Ureter (tissue), 1 donor: Measurements from ENCODE around the gene SPPL2C. TPM values are rescaled to one million over a fixed set of nuclear protein-coding genes. Genes with fewer than 3 reads are reported as not detected.

ENCODE experiments used
- DNase-seq: peaks from one replicate; pipeline ENCODE4 v3.0.0-alpha.2; 2020; ENCODE audit warnings: low spot score
- total RNA-seq: library from RNA; stranded (reverse); gene quantifications from one replicate; pipeline ENCODE4 v1.2.4, GENCODE V29; 2023
- donor health status: DM: yes; HTN: yes; CAD: no.

SPPL2C gene, protein sequence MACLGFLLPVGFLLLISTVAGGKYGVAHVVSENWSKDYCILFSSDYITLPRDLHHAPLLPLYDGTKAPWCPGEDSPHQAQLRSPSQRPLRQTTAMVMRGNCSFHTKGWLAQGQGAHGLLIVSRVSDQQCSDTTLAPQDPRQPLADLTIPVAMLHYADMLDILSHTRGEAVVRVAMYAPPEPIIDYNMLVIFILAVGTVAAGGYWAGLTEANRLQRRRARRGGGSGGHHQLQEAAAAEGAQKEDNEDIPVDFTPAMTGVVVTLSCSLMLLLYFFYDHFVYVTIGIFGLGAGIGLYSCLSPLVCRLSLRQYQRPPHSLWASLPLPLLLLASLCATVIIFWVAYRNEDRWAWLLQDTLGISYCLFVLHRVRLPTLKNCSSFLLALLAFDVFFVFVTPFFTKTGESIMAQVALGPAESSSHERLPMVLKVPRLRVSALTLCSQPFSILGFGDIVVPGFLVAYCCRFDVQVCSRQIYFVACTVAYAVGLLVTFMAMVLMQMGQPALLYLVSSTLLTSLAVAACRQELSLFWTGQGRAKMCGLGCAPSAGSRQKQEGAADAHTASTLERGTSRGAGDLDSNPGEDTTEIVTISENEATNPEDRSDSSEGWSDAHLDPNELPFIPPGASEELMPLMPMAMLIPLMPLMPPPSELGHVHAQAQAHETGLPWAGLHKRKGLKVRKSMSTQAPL
- total RNA-seq: not detected

DNA sequence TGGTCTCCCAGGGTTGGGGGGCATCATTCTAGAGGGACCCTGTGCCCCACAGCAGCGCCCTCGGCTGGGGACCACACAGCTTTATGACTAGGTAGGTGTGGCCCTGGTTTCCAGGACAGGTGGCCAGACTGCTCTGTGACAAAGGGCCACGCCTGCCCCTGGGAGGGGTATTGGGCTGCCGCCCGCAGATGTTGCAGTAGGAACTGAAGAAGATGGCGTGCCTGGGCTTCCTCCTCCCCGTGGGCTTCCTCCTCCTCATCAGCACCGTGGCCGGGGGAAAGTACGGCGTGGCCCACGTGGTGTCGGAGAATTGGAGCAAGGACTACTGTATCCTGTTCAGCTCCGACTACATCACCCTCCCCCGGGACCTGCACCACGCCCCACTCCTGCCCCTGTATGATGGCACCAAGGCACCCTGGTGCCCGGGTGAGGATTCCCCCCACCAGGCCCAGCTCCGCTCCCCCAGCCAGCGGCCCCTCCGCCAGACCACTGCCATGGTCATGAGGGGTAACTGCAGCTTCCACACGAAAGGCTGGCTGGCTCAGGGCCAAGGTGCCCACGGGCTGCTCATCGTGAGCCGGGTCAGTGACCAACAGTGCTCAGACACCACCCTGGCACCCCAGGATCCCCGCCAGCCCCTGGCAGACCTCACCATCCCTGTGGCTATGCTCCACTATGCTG, at the start of gene SPPL2C:
Gene SPPL2C (plus strand): TSS at position 187 of the 681 bp plus-strand sequence. CDS start 26 bp downstream, at position 213.
- no peak for DNase-seq

DNA sequence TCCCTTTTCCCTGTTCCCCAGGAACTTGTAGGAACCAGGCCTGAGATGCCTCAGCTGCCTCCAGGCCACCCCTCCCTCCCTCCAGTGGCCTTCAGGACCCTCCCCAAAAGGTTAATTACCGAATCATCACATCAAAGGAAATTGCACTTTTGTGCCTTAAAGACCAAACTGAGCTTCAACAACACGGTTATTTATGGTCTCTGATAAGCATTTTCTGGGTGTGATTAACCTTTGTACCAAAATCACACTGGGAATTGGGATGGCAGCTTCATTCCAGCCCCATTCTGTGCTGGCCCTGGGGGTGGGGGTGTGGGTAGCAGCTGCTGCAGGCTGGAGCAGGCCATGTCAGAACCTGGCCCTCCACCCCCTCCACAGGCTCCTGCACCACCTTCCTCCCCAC, 43.9 kb upstream of the SPPL2C start:
- DNase-seq: no peak

DNA sequence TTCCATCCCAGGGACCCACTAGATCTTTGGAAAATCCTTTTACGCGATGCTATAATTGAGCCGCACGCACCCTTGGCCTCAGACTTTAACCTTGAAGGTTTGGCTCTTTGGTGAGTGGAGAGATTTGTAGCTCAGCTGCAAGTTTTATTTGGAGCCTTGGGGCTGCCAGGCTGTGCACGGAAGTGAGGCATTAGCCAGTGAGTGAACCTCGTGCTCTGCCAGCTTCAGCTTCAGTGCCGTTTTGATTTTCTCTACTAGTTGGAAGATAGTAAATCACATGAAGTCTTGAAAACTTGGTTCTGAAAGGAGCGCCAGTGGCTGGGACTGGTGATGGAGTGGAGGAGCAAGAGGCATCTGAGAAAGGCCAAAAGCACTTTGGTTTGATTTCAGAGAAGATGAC, 43.3 kb upstream of the SPPL2C start:
- no peak for DNase-seq

DNA sequence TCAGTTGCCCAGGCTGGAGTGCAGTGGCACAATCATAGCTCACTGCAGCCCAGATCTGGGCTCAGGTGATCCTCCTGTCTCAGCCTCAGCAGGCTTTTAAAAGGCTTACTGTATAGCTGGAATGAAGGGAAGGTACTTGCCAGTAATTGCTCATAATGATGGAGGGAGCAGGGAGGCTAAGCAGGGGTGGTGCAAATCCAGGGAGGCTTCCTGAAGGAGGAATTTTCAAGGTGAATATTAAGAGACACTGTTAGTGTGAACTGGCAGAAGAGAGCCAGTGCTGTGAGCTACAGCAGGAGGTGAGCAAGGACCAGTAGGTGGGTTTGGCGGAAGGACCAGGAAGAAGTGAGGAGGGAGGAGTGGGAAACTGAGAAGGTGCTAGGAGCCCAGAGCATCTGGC, 35.8 kb upstream of the SPPL2C start:
- no peak for DNase-seq

DNA sequence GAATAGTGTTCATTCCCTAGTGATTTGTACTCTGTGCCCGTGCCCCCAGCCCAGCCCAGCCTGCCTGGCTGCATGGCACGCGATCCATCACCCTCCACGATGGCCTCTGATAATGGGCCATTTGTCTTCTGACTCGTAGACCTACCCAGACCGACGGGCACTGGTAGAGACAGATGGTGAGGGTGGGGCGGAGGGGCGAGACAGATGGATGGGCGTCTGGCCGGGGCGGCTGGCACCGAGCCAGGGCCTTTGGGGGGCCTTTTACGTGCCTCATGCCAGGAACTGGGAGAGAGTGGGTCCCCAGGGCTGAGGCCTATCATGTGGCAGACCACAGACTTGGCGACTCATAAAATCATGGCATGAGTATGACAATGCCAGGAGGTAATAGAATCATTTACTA, 35.2 kb upstream of the SPPL2C start:
- no peak for DNase-seq

DNA sequence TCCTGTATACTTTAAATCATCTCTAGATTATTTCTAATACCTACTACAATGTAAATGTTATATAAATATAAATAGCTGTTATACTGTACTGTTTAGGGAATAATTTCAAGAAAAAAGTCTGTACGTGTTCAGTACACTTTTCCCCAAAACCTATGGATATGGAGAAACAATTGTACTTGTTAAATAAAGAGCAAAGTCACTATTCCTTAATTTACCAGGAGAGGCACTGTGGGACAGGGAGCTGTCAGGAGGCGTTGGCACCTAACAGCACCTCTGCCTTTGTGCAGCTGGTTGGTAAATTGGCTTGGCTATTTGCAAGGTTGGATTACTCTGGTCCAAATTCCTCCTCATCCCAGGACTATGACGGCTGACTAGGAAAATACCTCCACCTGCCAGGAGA, 32.6 kb upstream of the SPPL2C start:
- DNase-seq: no peak

DNA sequence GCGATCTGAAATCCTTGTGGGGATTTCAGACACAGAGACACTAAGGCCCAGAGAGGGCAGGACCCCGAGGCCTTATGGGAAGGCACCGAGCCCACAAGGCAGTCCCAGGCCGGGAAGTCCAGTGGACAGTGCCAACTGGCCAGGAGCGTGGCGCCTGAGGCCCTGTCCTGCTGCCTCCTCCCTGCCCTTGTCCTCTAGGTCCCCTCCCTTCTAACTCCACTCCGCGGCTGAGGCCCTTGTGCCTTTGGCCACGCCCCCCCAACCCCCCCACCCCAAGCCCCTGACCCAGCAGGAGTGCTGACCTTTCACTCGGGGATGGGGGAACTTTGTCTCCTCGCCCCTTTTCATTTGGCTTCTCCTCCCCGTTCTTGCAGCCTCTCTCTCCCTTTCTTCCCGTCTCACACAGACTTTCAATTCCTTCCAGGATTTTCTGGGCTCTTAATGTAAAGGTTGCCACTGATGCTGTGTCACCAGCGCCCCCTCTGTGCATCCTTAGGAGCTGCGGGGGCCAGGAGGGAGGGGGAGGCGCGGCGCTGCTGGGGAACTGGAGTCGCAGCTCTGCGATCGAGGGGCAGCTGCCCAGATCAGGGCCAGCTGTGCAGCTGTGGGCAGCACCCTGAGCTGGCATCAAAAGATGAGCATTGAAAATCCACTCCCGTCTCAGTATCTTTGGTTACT, 31.5 kb upstream of the SPPL2C start:
- DNase-seq: no peak

DNA sequence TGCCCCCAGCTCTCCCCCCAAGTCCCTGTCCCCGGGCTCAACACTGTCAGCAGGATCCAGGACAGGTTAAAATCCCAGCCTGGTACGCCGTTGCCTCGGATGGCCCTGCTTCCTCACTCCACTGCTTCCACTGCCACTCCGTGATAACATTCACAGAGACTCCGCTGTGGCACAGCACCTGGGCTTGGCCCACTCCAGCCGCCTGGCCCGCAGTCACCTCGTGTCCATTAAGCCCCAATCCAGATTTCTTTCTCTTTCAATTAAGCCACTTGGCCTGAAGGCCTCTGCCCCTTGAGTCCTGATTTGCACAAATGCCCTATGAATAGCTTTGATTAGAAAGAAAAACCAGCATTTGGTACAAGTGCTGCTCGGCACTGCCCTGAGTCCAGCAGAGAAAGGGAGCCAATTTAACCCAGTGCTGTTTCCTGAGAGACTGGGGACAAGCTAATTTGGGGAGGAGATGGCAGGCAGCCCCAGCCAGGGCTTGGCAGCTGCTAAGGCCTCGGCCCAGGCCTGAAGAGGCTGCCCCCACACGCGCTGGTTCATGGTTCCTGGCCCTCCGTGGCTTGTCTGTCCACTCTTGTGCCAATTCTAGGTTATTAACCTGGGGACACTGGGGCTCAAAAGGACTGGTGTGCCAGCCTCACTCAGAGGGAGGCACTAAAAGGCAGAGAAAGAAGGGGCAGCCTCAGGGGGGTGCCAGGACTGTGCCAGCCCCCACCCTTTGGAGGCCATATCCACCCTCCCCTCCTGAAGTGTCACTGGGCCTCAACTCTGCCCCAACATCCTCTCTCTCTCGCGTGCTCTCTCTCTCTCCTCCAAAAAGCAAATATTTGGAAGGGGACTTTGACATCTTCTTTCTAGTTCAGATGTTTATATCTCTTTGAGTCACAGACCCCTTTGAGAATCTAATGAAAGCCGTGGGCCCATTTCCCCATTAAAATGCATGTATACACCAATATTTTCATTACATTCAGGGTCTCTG, 29.8 kb upstream of the SPPL2C start:
- DNase-seq: no peak

DNA sequence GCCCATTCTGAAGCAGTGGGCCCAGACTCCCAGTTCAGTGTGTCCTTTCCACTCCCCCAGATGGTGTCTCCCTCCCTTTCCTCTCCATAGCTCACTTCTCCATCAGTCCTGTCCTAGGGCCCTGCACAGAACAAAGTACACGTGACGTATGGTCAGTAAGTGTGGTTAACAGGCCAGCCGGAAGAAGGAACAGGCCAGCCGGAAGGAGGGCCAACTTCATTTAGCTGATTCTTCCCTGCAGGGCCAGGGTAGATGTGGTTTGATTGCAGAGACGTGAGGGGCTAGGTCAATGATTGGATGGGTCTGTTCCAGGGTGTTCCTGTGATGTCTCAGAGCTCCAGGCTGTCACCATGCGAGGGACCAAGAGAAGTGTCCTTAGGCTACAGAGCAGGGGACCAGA, 28.9 kb upstream of the SPPL2C start:
- no peak for DNase-seq

DNA sequence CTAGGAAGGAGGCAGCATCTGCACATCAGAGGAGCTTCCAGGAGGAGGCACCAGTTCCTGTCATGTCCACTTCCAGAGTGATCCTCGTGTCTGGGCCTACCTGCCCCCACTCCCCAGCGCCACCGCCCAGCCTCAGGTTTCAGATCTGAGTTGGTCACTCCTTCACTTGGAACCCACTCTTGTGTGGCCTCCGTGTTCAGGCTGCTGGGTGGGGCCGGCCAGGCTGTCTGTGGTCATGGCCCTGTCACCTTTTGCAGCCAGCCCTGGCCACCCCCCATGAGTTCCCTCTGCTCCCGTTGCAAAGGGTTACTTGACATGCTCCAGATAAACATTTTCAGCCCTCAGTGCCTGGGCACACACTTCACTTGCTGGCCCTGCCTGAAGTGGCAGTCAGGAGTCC, 26.6 kb upstream of the SPPL2C start:
- DNase-seq: no peak

DNA sequence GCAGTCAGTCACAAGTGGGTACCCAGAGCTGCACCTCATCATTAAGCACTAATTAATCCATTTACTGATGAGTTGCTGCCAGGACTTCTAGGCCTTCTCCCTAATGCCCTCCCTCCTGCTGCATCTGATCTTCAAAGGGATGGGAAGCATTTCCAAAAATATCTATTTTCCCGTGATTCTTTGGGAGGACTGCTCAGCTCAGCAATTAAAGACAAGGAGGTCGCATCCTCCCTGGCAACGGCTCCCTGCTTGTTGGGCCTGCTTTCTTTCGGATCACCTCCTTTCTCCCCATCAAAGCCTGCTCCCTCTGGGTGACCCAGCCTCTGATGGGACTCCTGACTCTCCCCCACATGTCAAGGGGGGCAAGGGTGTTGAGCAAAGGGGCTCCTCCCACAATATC, 26.0 kb upstream of the SPPL2C start:
- no peak for DNase-seq

DNA sequence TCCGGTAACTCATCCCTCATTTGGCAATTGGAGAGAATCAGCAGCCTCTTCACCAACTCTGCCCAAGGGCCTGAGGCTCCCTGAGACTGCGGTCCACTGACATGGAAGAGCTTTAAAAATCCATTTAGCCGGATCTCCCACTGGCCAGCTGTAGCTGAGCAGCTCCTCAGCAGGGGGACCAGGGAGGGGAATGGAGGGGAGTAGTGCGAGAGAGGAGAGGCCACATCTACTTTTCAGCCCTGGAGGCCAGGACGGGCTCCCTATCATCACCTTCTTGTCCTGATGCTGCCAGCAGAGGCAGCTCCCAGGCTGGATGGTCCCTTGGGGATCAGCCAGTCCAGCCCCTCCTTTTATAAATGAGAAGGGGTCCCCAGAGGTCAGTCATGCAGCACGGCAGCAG, 25.0 kb upstream of the SPPL2C start:
- DNase-seq: no peak

DNA sequence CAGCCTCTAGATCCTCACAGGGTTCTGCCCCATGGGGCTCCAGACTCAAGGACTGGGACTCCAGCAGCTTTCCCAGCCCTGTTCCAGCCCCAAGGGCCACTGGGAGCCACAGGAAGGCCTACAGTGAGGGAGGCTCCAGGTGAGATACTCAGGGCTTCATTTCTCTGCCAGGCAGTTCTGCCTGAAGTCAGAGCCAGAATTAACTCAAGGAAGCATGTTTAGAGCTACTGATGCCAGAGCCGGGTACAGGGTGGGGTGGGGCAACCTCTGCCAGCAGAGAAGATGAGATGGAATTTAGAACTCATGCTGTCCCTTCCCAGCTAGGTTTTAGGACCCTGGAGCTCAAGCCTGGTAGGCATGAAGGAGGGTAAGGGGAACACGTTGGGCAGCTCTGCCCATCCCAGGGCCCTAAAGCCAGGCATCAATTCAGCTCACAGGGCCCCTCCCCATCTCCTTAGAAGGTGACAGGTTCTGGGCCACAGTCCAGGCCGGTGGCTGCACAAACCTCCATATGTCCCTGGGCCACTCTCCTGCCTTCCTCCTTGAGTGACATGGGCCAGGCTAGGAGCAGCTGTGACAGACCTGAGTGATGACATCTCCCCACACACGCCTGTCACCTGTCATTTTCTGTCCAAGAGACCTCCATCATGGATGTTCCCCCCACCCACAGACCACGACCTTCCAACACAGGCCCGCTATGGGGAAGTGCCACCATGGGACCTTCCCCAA, 24.5 kb upstream of the SPPL2C start:
- no peak for DNase-seq

DNA sequence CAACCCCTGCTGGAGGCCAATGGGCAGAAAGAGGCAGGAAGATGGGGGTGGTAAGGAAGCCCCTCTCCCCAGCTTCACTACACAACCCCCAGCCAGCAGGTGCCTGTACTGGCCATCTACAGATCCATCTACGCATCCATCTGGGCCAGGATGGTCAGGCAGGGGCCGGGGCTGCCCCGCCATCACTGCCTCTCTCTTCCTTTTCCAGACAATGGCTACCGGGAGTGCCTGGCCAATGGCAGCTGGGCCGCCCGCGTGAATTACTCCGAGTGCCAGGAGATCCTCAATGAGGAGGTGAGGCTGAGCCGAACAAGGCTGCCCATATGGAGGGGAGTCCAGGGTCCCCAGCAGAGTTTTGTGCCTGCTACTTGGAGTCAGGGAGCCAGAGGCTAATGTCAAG, 23.5 kb upstream of the SPPL2C start:
- no peak for DNase-seq

DNA sequence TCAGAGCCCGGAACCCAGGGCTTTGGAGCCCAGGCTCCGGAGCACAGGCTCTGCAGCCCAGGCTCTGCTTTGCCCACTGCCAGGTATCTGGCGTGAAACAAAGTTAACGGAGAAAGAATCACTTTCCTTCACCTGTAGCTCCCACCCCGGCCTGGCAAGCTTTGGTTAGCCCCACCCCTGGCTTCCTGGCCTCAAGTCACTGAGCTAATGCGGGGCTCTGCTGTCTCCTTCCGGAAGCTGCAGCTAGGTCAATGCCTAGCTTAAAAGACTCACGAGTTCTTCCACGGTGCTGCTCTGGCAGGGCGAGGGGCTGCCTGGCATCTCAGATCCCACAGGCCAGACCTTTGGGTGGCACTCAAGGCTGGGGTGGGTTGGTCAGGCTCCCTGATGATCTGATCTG, 21.1 kb upstream of the SPPL2C start:
- no peak for DNase-seq

DNA sequence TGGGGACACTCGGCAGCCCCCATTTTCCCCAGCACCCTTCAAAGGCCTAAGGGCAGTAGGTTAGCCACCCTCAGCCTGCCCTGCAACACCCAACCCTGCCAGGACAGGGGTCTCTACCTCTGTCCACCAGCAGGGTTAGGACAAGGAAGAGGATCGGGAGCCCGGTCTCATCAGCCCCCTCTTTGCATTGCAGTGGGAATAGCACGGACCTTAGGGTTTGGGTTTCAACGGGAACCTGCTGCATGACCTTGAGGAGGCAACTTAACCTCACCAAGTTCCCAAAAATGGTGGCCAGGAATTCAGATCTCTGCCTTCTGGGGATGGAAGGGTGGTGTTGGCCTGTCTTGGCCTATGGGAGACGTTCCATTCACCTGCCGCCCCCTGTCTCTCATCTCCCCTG, 20.2 kb upstream of the SPPL2C start:
- DNase-seq: no peak

DNA sequence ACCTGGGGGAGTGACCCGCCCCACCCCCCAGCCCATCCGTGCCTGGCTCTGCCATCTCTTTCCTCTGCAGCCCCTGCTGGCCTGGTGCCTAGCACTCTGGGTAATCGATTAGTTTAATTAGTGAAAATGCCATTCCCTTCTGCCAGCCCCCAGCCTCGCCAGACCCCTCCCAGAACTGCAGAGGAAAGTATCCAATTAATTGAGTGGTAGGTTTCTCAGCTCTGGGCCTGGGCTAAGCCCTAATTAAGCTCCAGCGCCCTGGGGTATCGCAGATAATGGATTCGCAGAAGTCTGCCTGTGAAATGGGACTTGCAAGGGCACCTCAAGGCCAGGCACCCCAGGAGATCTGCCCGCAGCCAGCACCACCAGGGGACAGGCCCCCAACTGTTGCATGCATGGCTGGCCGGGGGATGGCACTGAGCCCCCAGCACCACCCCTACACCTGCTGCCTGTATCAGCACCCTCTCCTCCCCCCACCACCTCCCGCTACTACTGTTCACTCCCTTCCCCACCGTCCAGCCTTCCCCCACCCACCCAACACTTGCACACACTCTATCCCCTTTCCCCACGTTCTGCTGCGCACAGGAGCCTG, 19.7 kb upstream of the SPPL2C start:
- DNase-seq: no peak

DNA sequence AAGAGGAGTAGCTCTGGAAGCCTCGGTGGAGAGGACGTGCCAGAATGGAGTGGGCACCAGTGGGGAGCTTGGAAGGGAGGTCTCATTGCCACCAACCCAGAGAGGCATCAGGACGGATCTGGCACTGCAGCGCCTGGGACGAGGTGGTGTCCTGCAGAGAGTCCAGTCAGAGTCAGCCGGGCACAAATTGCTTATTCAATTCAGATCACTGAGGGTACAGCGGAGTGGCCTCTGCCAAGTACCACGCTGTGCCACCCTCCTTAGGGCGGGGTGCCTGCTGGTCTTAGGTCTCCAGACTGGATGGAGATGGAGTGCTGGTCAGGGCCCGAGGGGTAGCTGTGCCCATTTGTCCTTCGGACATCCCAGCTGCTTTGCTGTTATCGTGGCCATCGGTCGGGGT, 18.9 kb upstream of the SPPL2C start:
- no peak for DNase-seq

DNA sequence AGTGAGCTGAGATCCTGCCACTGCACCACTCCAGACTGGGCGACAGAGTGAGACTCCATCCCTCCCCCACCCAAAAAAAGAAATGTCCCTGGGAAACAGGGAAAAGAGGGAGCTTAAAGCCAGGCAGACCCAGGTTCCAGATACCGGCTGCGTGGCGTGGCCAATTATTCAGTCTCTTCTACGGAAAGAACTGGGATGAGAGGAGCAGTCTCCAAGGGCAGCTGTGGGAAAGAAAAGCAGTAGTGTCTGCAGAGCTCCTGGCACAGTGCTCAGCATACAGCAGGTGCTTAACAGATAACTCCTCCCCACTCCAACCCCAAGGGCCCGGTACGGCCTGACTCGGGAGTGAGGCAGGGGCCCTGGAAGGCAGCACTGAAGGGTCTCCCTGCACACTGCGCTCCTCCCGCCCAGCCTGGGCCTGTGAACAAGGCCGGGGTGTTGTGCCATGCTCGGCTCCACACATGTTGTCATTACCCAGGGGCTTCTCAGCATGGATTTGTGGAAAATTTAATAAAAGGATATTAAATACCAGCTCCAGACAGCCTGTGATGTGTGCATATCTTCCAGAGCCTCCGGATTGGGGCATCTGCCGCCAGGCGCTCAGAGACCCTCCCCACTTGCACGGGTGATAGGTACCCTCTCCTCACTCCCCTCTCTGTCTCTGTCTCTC, 17.6 kb upstream of the SPPL2C start:
- DNase-seq: no peak
